IMR-90 (cell line): ENCODE data around the gene ARID5A. TPM values are rescaled to one million over a fixed set of nuclear protein-coding genes. Genes with fewer than 3 reads are reported as not detected.

Experiments used
- ATAC-seq: fragments of 200-7000 bp; cut with Tn5 transposase; 2 replicates; pipeline ENCODE4 v1.9.1; 2020; ENCODE audit warnings: low read depth, mild to moderate bottlenecking, moderate library complexity
- BruUV-seq: library from RNA; stranded (reverse); fragments of 400-500 nt; replicated peaks from 2 replicates; lab custom pipeline; 2021; lab: Mats Ljungman, UMichigan
- CTCF ChIA-PET: fragments of 300-600 bp; formaldehyde crosslinking; extraction: SDS; loops from one replicate; lab custom pipeline; 2021; ENCODE audit warnings: antibody characterized with exemption; lab: Yijun Ruan, JAX
- POLR2A ChIA-PET: fragments of 300-600 bp; sonication (Branson Sonifier 250); formaldehyde crosslinking; loops from one replicate; lab custom pipeline; 2022; ENCODE audit warnings: antibody characterized with exemption; ENCODE audit not compliant: unreplicated experiment; lab: Charles Lee
- DNase-seq: peaks from one replicate; pipeline ENCODE4 v3.0.0; 2013
- H2AFZ ChIP-seq: replicated peaks from 2 replicates; pipeline ENCODE3; 2013; ENCODE audit warnings: low read length, mild to moderate bottlenecking; ENCODE audit not compliant: poor library complexity
- H2AK5ac ChIP-seq: 2 replicates; pipeline ENCODE4 v1.6.1; 2013; ENCODE audit warnings: low read depth, low read length, inconsistent platforms
- H2AK9ac ChIP-seq: replicated peaks from 2 replicates; pipeline ENCODE3; 2013; ENCODE audit warnings: mild to moderate bottlenecking, low read depth, low read length, moderate library complexity; ENCODE audit not compliant: poor library complexity
- H2BK120ac ChIP-seq: 2 replicates; pipeline ENCODE4 v1.6.1; 2013; ENCODE audit warnings: low read depth, low read length, inconsistent platforms
- H2BK15ac ChIP-seq: 3 replicates; pipeline ENCODE4 v1.6.1; 2013; ENCODE audit warnings: low read depth, low read length, inconsistent platforms
- H2BK20ac ChIP-seq: 2 replicates; pipeline ENCODE4 v1.6.1; 2013; ENCODE audit warnings: low read depth, mild to moderate bottlenecking, inconsistent platforms, low read length, moderate library complexity
- H2BK5ac ChIP-seq: 2 replicates; pipeline ENCODE4 v1.6.1; 2013; ENCODE audit warnings: mild to moderate bottlenecking, low read depth, low read length, inconsistent platforms; ENCODE audit not compliant: poor library complexity, severe bottlenecking
- H3K14ac ChIP-seq: replicated peaks from 2 replicates; pipeline ENCODE4 v1.6.1; 2013; ENCODE audit warnings: low read depth, low read length, inconsistent platforms
- H3K18ac ChIP-seq: 2 replicates; pipeline ENCODE4 v1.6.1; 2013; ENCODE audit warnings: low read depth, low read length, control low read depth
- H3K23ac ChIP-seq: 2 replicates; pipeline ENCODE4 v1.6.1; 2013; ENCODE audit warnings: low read depth, low read length, inconsistent platforms
- H3K27ac ChIP-seq: 2 replicates; pipeline ENCODE4 v1.5.1; 2013; ENCODE audit warnings: mild to moderate bottlenecking, control low read depth, low read length; ENCODE audit not compliant: insufficient read depth
- H3K27me3 ChIP-seq: 2 replicates; pipeline ENCODE4 v1.6.1; 2013; ENCODE audit warnings: low read length; ENCODE audit not compliant: control insufficient read depth, insufficient read depth
- H3K36me3 ChIP-seq: 2 replicates; pipeline ENCODE4 v1.6.1; 2013; ENCODE audit warnings: low read length, mixed read lengths; ENCODE audit not compliant: control insufficient read depth, insufficient read depth
- H3K4ac ChIP-seq: 2 replicates; pipeline ENCODE4 v1.6.1; 2013; ENCODE audit warnings: low read depth, low read length, inconsistent platforms
- H3K4me1 ChIP-seq: 2 replicates; pipeline ENCODE4 v1.6.1; 2013; ENCODE audit warnings: low read length, mixed read lengths; ENCODE audit not compliant: control insufficient read depth, insufficient read depth
- H3K4me2 ChIP-seq: 2 replicates; pipeline ENCODE4 v1.6.1; 2013; ENCODE audit warnings: low read depth, mild to moderate bottlenecking, control low read depth, low read length, moderate library complexity
- H3K4me3 ChIP-seq: 2 replicates; pipeline ENCODE4 v1.5.1; 2013; ENCODE audit warnings: low read depth, mild to moderate bottlenecking, control low read depth, low read length, moderate library complexity; ENCODE audit not compliant: insufficient read depth
- H3K56ac ChIP-seq: 2 replicates; pipeline ENCODE4 v1.6.1; 2013; ENCODE audit warnings: low read length, inconsistent platforms; ENCODE audit not compliant: insufficient read depth; ENCODE audit errors: extremely low read depth
- H3K79me1 ChIP-seq, 2 experiments: 2 replicates each; pipeline ENCODE4 v1.6.1; 2013; ENCODE audit warnings: low read length in 2 of 2, inconsistent platforms in 1 of 2, low read depth in 1 of 2
- H3K9ac ChIP-seq: 2 replicates; pipeline ENCODE4 v1.6.1; 2013; ENCODE audit warnings: low read depth, low read length, control low read depth
- H3K9me1 ChIP-seq: 2 replicates; pipeline ENCODE4 v1.6.1; 2013; ENCODE audit warnings: low read length, inconsistent platforms; ENCODE audit not compliant: insufficient read depth
- H3K9me3 ChIP-seq: 2 replicates; pipeline ENCODE4 v1.6.1; 2013; ENCODE audit warnings: low read length; ENCODE audit not compliant: control insufficient read depth, insufficient read depth
- H4K20me1 ChIP-seq: 2 replicates; pipeline ENCODE4 v1.6.1; 2013; ENCODE audit warnings: low read length, inconsistent platforms; ENCODE audit not compliant: insufficient read depth
- H4K5ac ChIP-seq: 2 replicates; pipeline ENCODE4 v1.6.1; 2013; ENCODE audit warnings: mild to moderate bottlenecking, low read depth, low read length, control low read depth
- H4K8ac ChIP-seq, 2 experiments: 2 replicates each; pipeline ENCODE4 v1.6.1; 2013; ENCODE audit warnings: low read depth in 2 of 2, low read length in 2 of 2, control low read depth in 1 of 2, inconsistent platforms in 1 of 2
- H4K91ac ChIP-seq: 2 replicates; pipeline ENCODE4 v1.6.1; 2013; ENCODE audit warnings: low read depth, low read length, inconsistent platforms; ENCODE audit not compliant: insufficient read depth
- BHLHE40 ChIP-seq: fragments of 150-350 bp; IDR thresholded peaks from 2 replicates; pipeline ENCODE4 v1.6.1; 2016; ENCODE audit warnings: mild to moderate bottlenecking, low read depth, low read length
- CEBPB ChIP-seq: IDR thresholded peaks from 2 replicates; pipeline ENCODE4 v1.6.1; 2012; ENCODE audit warnings: low read depth, low read length, improper control_type of control experiment
- CHD1 ChIP-seq: IDR thresholded peaks from 2 replicates; pipeline ENCODE4 v1.6.1; 2012; ENCODE audit warnings: low read depth, low read length, improper control_type of control experiment
- CTCF ChIP-seq: conservative IDR thresholded peaks from 2 replicates; pipeline ENCODE4 v1.5.1; 2012; ENCODE audit warnings: mild to moderate bottlenecking, low read depth, low read length, improper control_type of control experiment
- ELK1 ChIP-seq: fragments of 150-350 bp; IDR thresholded peaks from 2 replicates; pipeline ENCODE4 v1.6.1; 2016; ENCODE audit warnings: low read depth, mild to moderate bottlenecking, low read length, moderate library complexity, borderline replicate concordance
- FOS ChIP-seq: fragments of 150-350 bp; IDR thresholded peaks from 2 replicates; pipeline ENCODE4 v1.6.1; 2016; ENCODE audit warnings: low read depth, low read length
- MAFK ChIP-seq: IDR thresholded peaks from 2 replicates; pipeline ENCODE4 v1.6.1; 2012; ENCODE audit warnings: low read depth, low read length, improper control_type of control experiment
- MXI1 ChIP-seq: IDR thresholded peaks from 2 replicates; pipeline ENCODE4 v1.6.1; 2012; ENCODE audit warnings: low read depth, mild to moderate bottlenecking, low read length, moderate library complexity, borderline replicate concordance
- NFE2L2 ChIP-seq: fragments of 150-350 bp; IDR thresholded peaks from 2 replicates; pipeline ENCODE4 v1.6.1; 2016; ENCODE audit warnings: low read depth, mild to moderate bottlenecking, low read length
- POLR2A ChIP-seq: IDR thresholded peaks from 2 replicates; pipeline ENCODE4 v1.6.1; 2012; ENCODE audit warnings: mild to moderate bottlenecking, low read depth, low read length
- RAD21 ChIP-seq: IDR thresholded peaks from 2 replicates; pipeline ENCODE4 v1.6.1; 2012; ENCODE audit warnings: low read length, improper control_type of control experiment
- RCOR1 ChIP-seq: IDR thresholded peaks from 2 replicates; pipeline ENCODE4 v1.6.1; 2012; ENCODE audit warnings: mild to moderate bottlenecking, low read length, improper control_type of control experiment; ENCODE audit not compliant: insufficient replicate concordance
- RFX5 ChIP-seq: IDR thresholded peaks from 2 replicates; pipeline ENCODE4 v1.8.0; 2012; ENCODE audit warnings: low read depth, mild to moderate bottlenecking, low read length, moderate library complexity
- USF2 ChIP-seq: fragments of 150-350 bp; IDR thresholded peaks from 2 replicates; pipeline ENCODE4 v1.6.1; 2017; ENCODE audit warnings: mild to moderate bottlenecking, antibody characterized with exemption, low read length, low read depth
- WGBS, 2 experiments: methylation state at CpG; one replicate each; pipeline versions ENCODE4 v1.1.5 to v1.1.7; 2013; ENCODE audit warnings: missing lambda C conversion rate in 2 of 2; ENCODE audit not compliant: insufficient read length in 1 of 2; ENCODE audit errors: extremely low coverage in 2 of 2; 5-methylcytosine and 5-hydroxymethylcytosine counted together
- dilution Hi-C: fragments of 300-500 bp; cut with HindIII; formaldehyde crosslinking; loops from one replicate; pipeline ENCODE4 v1.14.3; 2018; ENCODE audit warnings: low sequenced_read_pairs; ENCODE audit not compliant: unreplicated experiment
- in situ Hi-C: fragments of 300-500 bp; cut with MboI; formaldehyde crosslinking; loops from 3 replicates; pipeline ENCODE4 v1.14.3; 2019; ENCODE audit warnings: low sequenced_read_pairs, inconsistent platforms, mixed read lengths
- intact Hi-C: fragments of 100-400 bp; cut with micrococcal nuclease; formaldehyde crosslinking; loops from 2 replicates; pipeline ENCODE4 v1.10.0; 2022
- polyA plus RNA-seq, 3 experiments: library from polyadenylated mRNA; depleted of rRNA; stranded (reverse); fragments of >200 nt; gene quantifications; 2 replicates each; pipeline ENCODE4 v1.2.3, GENCODE V29; 2012; ENCODE audit warnings: low replicate concordance in 1 of 3
- total RNA-seq: library from RNA; depleted of rRNA; stranded (reverse); fragments of >200 nt; gene quantifications from 2 replicates; pipeline ENCODE4 v1.2.3, GENCODE V29; 2012

ARID5A gene
- total and polyA plus RNA-seq, 2 of the 4 experiments (the other 2 are of a cell fraction): 2.3 to 6.7 TPM

- Histone ChIP-seq H3K4me2 (no peak overlapping the region), H2BK5ac (no peak overlapping the region), H2AFZ (no peak overlapping the region), H3K14ac (no peak overlapping the region), H3K27me3 (peaks cover 33% of the 10 kb centered on the region), H3K79me1 (no peaks in the 10 kb centered on the region), H3K23ac (no peak overlapping the region), H3K56ac (no peak overlapping the region), H4K8ac (no peak overlapping the region), H4K91ac (no peak overlapping the region), H3K4me3 (no peak overlapping the region), H3K36me3 (no peaks in the 10 kb centered on the region), H3K9me1 (no peaks in the 10 kb centered on the region), H4K5ac (no peak overlapping the region), H2AK5ac (no peak overlapping the region), H3K27ac (no peak overlapping the region), H2BK15ac (no peak overlapping the region), H2BK20ac (no peak overlapping the region), H4K20me1 (no peaks in the 10 kb centered on the region), H3K4me1 (peaks cover 4% of the 10 kb centered on the region; the same call in 1 of the 2 replicates), H2BK120ac (no peak overlapping the region), H2AK9ac (no peak overlapping the region), H3K9ac (no peak overlapping the region), H3K18ac (no peak overlapping the region), H3K9me3 (no peaks in the 10 kb centered on the region; the same call in 1 of the 2 replicates), H3K4ac (no peak overlapping the region)
- no peak for TF ChIP-seq RFX5
- TF ChIP-seq CHD1: no peak
- no peak for TF ChIP-seq POLR2A
- TF ChIP-seq MXI1: no peak
- TF ChIP-seq CEBPB: no peak
- TF ChIP-seq RAD21: no peak
- no peak for TF ChIP-seq NFE2L2
- no peak for TF ChIP-seq USF2
- no peak for TF ChIP-seq FOS
- no peak for TF ChIP-seq BHLHE40
- no peak for TF ChIP-seq CTCF
- TF ChIP-seq MAFK: no peak
- TF ChIP-seq ELK1: no peak
- no peak for TF ChIP-seq RCOR1
- POLR2A ChIA-PET: no interaction called here
- ATAC-seq (no peak), DNase-seq (no peak)
- in situ Hi-C loops (loop anchor here (10.0 to 25.0 kb wide), 2 partner anchors 207 to 500 kb away; partner anchors contain the start of gene SNRNP200), intact Hi-C loops (no loop called here), dilution Hi-C loops (no loop called here)
- no CpG with 5 or more reads among the region's 4 CpGs for WGBS, 2 experiments
- BruUV-seq: no TSS peak
- CTCF ChIA-PET: interaction anchor here (1.3 kb wide), 1 partner anchor 17 kb away, joined by 3 read pairs; no protein-coding TSS in a partner anchor
Observed at GRCh38 chr2:96511851-96512250, 24.7 kb upstream of the ARID5A start.
